Measurements from ENCODE around the gene GALNTL6. TPM values are rescaled to one million over a fixed set of nuclear protein-coding genes. Genes with fewer than 3 reads are reported as not detected.
A peak's percentile ranks its signal among the peaks of the same experiment; 100 is the strongest.
"Not testable (repeated sequence)": the region's sequence is repeated elsewhere in the genome, so short reads cannot be mapped to it uniquely, and the experiment has no call there.

The GALNTL6 gene
- total RNA-seq, 1 experiment from 2014 or later: not detected

GRCh38 chr4:172975651-172976229 is 1162.5 kb downstream of the GALNTL6 start:
- no peaks in the 10 kb centered on the region for H4K20me1 ChIP-seq (ENCODE audit: insufficient read depth)
- no peak overlapping the region for H3K9ac ChIP-seq (ENCODE audit: low read length)
- no peak overlapping the region for H2AFZ ChIP-seq (ENCODE audit: low read depth, low read length, poor library complexity, severe bottlenecking)
- H3K27me3 ChIP-seq (ENCODE audit: insufficient read depth, low read length): no peaks in the 10 kb centered on the region
- no peaks in the 10 kb centered on the region for H3K79me2 ChIP-seq (ENCODE audit: insufficient read depth, low read length)
- no peak for TF ChIP-seq SRF (IDR thresholded peaks at IDR 0.05; ENCODE audit: low read depth)
- TF ChIP-seq CBX3 (IDR thresholded peaks at IDR 0.05; ENCODE audit: low read depth): no peak
- TF ChIP-seq ZBTB33 (IDR thresholded peaks at IDR 0.05; ENCODE audit: extremely low read depth, insufficient replicate concordance, low read length): no peak
- no peak for TF ChIP-seq EZH2 (IDR thresholded peaks at IDR 0.05)
- TF ChIP-seq CEBPB (IDR thresholded peaks at IDR 0.05; ENCODE audit: low read depth): no peak
- no peak for TF ChIP-seq POLR2AphosphoS5 (IDR thresholded peaks at IDR 0.05; ENCODE audit: low read depth, low read length)
- TF ChIP-seq ZFX (IDR thresholded peaks at IDR 0.05): no peak
- TF ChIP-seq EZH2phosphoT487 (IDR thresholded peaks at IDR 0.05; ENCODE audit: borderline replicate concordance): no peak
- no peak for TF ChIP-seq CTCF (IDR thresholded peaks at IDR 0.05 in 2 of 3, conservative IDR thresholded peaks at IDR 0.05 in 1 of 3; ENCODE audit: borderline replicate concordance in 1 of 3, insufficient read depth in 1 of 3, low read depth in 2 of 3, low read length in 2 of 3)
- no peak for TF ChIP-seq POLR2A (IDR thresholded peaks at IDR 0.05; ENCODE audit: borderline replicate concordance, extremely low read depth, insufficient read depth, insufficient read length)
- TF ChIP-seq TCF7L2 (IDR thresholded peaks at IDR 0.05; ENCODE audit: borderline replicate concordance, extremely low read depth, insufficient read depth, insufficient read length): no peak
- no peak for TF ChIP-seq SP1 (IDR thresholded peaks at IDR 0.05; ENCODE audit: low read depth)
- no peak for TF ChIP-seq MAX (IDR thresholded peaks at IDR 0.05)
- peaks cover 0 to 5% of the 10 kb centered on the region in 2 experiments; a peak in 1 of 4 replicates for H3K4me1 ChIP-seq (ENCODE audit: control insufficient read depth in 1 of 2, insufficient read depth in 2 of 2, low read length in 2 of 2)
- no peaks in the 10 kb centered on the region for H3K9me2 ChIP-seq (ENCODE audit: insufficient read depth)
- no peak overlapping the region for H3K4me3 ChIP-seq (replicated peaks in 1 of 2; ENCODE audit: low read depth in 1 of 2, low read length in 2 of 2)
- H3K27ac ChIP-seq (ENCODE audit: low read depth, low read length): no peak overlapping the region
- intact Hi-C loops (cut with micrococcal nuclease): no loop called here
- no peaks in the 10 kb centered on the region for H3K9me3 ChIP-seq (ENCODE audit: control insufficient read depth in 1 of 2, insufficient read depth in 1 of 2, low read depth in 1 of 2, low read length in 2 of 2)
- no TSS peak for BruUV-seq (replicated peaks)
- ChIA-PET CTCF (no interaction called here), RAD21 (ENCODE audit: low non-redundant PET in 1 of 2, low total read pairs in 2 of 2, uncharacterized antibody in 2 of 2, unreplicated experiment in 2 of 2) (no interaction called here), POLR2A (no interaction called here)
- no peaks in the 10 kb centered on the region for H3K36me3 ChIP-seq (ENCODE audit: control insufficient read depth in 1 of 2, insufficient read depth in 2 of 2, low read length in 2 of 2)
- ATAC-seq (0 out of 2 replicates have a peak, but pooled peaks have one; percentile 32), DNase-seq (ENCODE audit: low read depth, low spot score) (no peak)
- no peak overlapping the region for H3K4me2 ChIP-seq (ENCODE audit: low read length)

GRCh38 chr4:172977491-172978041 is 1164.4 kb downstream of the GALNTL6 start:
- H3K27me3 ChIP-seq (ENCODE audit: insufficient read depth, low read length); intact Hi-C loops (cut with micrococcal nuclease); POLR2A ChIA-PET; H3K4me3 ChIP-seq (replicated peaks in 1 of 2; ENCODE audit: low read depth in 1 of 2, low read length in 2 of 2); ATAC-seq; H3K79me2 ChIP-seq (ENCODE audit: insufficient read depth, low read length); CTCF ChIA-PET; H4K20me1 ChIP-seq (ENCODE audit: insufficient read depth); BruUV-seq (replicated peaks); H3K4me2 ChIP-seq (ENCODE audit: low read length); H3K36me3 ChIP-seq (ENCODE audit: control insufficient read depth in 1 of 2, insufficient read depth in 2 of 2, low read length in 2 of 2); H2AFZ ChIP-seq (ENCODE audit: low read depth, low read length, poor library complexity, severe bottlenecking); DNase-seq (ENCODE audit: low read depth, low spot score); H3K9me3 ChIP-seq (ENCODE audit: control insufficient read depth in 1 of 2, insufficient read depth in 1 of 2, low read depth in 1 of 2, low read length in 2 of 2); H3K9me2 ChIP-seq (ENCODE audit: insufficient read depth); H3K27ac ChIP-seq (ENCODE audit: low read depth, low read length); RAD21 ChIA-PET (ENCODE audit: low non-redundant PET in 1 of 2, low total read pairs in 2 of 2, uncharacterized antibody in 2 of 2, unreplicated experiment in 2 of 2); H3K9ac ChIP-seq (ENCODE audit: low read length): not testable (repeated sequence)
- peaks cover 5 to 20% of the 10 kb centered on the region in 2 experiments for H3K4me1 ChIP-seq (ENCODE audit: control insufficient read depth in 1 of 2, insufficient read depth in 2 of 2, low read length in 2 of 2)
